Thoracic aorta (tissue), 2 donors: Measurements from ENCODE around the gene CPTP. TPM values are rescaled to one million over a fixed set of nuclear protein-coding genes. Genes with fewer than 3 reads are reported as not detected.
A peak's percentile ranks its signal among the peaks of the same experiment; 100 is the strongest.
"Not testable (repeated sequence)": the region's sequence is repeated elsewhere in the genome, so short reads cannot be mapped to it uniquely, and the experiment has no call there.

Experiments
- ATAC-seq: fragments of 150-250 bp; one replicate; pipeline ENCODE4 v1.8.0; 2017; ENCODE audit warnings: low read depth; ENCODE audit not compliant: insufficient number of reproducible peaks, low FRiP score
- DNase-seq: peaks from one replicate; pipeline ENCODE4 v3.0.0-alpha.2; 2020; ENCODE audit warnings: low spot score
- H3K27ac ChIP-seq, 2 donors: fragments of 200-600 bp; sonication (generic); 1 replicate in 1 of 2; 2 replicates in 1 of 2; pipeline ENCODE4 v1.5.1; 2016; ENCODE audit warnings: mild to moderate bottlenecking in 2 of 2, moderate library complexity in 2 of 2
- H3K27me3 ChIP-seq: fragments of 200-600 bp; sonication (generic); replicated peaks from 2 replicates; pipeline ENCODE4 v1.6.0; 2016; ENCODE audit warnings: mild to moderate bottlenecking; ENCODE audit not compliant: insufficient read depth
- H3K36me3 ChIP-seq: fragments of 200-600 bp; sonication (generic); one replicate; pipeline ENCODE4 v1.5.1; 2016
- H3K4me1 ChIP-seq, 2 donors: fragments of 200-600 bp; sonication (generic); 1 replicate in 1 of 2; 2 replicates in 1 of 2; pipeline versions ENCODE4 v1.5.1 to v1.6.0; 2016; ENCODE audit warnings: low read depth in 2 of 2, mild to moderate bottlenecking in 1 of 2; ENCODE audit not compliant: control insufficient read depth in 1 of 2
- H3K4me3 ChIP-seq: fragments of 200-600 bp; sonication (generic); 2 replicates; pipeline ENCODE4 v1.5.1; 2016; ENCODE audit warnings: mild to moderate bottlenecking
- H3K9me3 ChIP-seq: fragments of 200-600 bp; sonication (generic); 2 replicates; pipeline ENCODE4 v1.5.1; 2016
- total RNA-seq, 2 donors: library from RNA; depleted of rRNA; stranded (reverse); fragments of >200 nt; gene quantifications; one replicate each; pipeline versions ENCODE4 v1.1.0 to v1.2.3, GENCODE V29; 2016
- TF ChIP-seq, protein P1 (sequence below): fragments of 200-600 bp; sonication (generic); IDR thresholded peaks from one replicate; pipeline ENCODE4 v1.5.1; 2019; ENCODE audit warnings: antibody characterized with exemption

CPTP gene
- total RNA-seq, 2 donors from 2014 or later = 16.4 to 26.3 TPM

GRCh38 chr1:1314678-1315335 lies 9.8 kb upstream of the CPTP start:
- DNase-seq = no peak
- H3K27ac ChIP-seq = no peak overlapping the region
- no peak overlapping the region for H3K4me3 ChIP-seq
- H3K4me1 ChIP-seq = peaks cover 9 to 30% of the 10 kb centered on the region in 2 donors
- peaks cover 37% of the 10 kb centered on the region for H3K36me3 ChIP-seq
- TF ChIP-seq, protein P1, sequence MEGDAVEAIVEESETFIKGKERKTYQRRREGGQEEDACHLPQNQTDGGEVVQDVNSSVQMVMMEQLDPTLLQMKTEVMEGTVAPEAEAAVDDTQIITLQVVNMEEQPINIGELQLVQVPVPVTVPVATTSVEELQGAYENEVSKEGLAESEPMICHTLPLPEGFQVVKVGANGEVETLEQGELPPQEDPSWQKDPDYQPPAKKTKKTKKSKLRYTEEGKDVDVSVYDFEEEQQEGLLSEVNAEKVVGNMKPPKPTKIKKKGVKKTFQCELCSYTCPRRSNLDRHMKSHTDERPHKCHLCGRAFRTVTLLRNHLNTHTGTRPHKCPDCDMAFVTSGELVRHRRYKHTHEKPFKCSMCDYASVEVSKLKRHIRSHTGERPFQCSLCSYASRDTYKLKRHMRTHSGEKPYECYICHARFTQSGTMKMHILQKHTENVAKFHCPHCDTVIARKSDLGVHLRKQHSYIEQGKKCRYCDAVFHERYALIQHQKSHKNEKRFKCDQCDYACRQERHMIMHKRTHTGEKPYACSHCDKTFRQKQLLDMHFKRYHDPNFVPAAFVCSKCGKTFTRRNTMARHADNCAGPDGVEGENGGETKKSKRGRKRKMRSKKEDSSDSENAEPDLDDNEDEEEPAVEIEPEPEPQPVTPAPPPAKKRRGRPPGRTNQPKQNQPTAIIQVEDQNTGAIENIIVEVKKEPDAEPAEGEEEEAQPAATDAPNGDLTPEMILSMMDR = no peak
- H3K27me3 ChIP-seq = no peaks in the 10 kb centered on the region
- ATAC-seq = no peak
- no peaks in the 10 kb centered on the region for H3K9me3 ChIP-seq

- Histone ChIP-seq H3K9me3 (no peaks in the 10 kb centered on the region), H3K4me3 (no peak overlapping the region)
These were observed 9.1 kb upstream of the CPTP start for GRCh38 chr1:1315435-1315954.

DNA sequence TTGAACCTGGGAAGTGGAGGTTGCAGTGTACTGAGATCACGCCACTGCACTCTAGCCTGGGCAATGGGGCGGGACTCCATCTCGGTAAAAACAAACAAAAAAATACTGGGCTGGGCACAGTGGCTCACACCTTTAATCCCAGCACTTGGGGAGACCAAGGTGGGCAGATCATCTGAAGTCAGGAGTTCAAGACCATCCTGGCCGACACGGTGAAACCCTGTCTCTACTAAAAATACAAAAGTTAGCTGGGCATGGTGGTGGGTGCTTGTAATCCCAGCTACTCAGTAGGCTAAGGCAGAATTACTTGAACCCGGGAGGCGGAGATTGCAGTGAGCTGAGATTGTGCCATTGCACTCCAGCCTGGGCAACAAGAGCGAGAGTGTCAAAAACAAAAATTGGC lies 8.4 kb upstream of the CPTP start:
- not testable (repeated sequence) for DNase-seq, H3K9me3 ChIP-seq, H3K27ac ChIP-seq, H3K27me3 ChIP-seq, H3K4me3 ChIP-seq, ATAC-seq
- Histone ChIP-seq H3K4me1 (peaks cover 9 to 29% of the 10 kb centered on the region in 2 donors), H3K36me3 (peaks cover 36% of the 10 kb centered on the region)

More at GRCh38 chr1:1315435-1315954, 9.1 kb upstream of the CPTP start:
- Histone ChIP-seq H3K4me1 (peaks cover 9 to 29% of the 10 kb centered on the region in 2 donors), H3K36me3 (peaks cover 36% of the 10 kb centered on the region), H3K27ac (no peak overlapping the region), H3K27me3 (no peaks in the 10 kb centered on the region)
- TF ChIP-seq, protein P1 = no peak
- ATAC-seq (no peak), DNase-seq (no peak)

DNA sequence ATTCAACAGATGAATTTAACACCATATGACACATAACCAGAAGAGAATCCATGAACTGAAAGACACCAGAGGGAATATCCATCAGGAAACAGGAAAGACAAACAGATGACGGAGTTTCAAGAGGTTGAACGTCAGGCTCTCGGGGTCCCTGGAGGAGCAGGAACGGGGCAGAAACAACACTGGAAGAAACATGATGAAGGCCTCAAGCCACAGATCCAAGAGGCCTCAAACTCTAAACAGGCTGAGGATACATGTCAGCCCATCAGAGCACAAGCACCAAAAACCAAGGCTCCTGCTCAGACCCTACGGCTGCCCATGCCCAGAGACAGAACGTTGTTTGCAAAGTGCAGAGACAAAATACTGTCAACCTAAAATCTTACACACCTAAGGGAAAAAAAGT lies 7.2 kb upstream of the CPTP start:
- H3K4me1 ChIP-seq = peaks cover 17 to 35% of the 10 kb centered on the region in 2 donors
- no peaks in the 10 kb centered on the region for H3K27me3 ChIP-seq
- peak overlapping the region; percentile 69 to 79 for H3K27ac ChIP-seq
- TF ChIP-seq, protein P1 = no peak
- H3K4me3 ChIP-seq = no peak overlapping the region
- peaks cover 28% of the 10 kb centered on the region for H3K36me3 ChIP-seq
- DNase-seq = no peak
- no peak for ATAC-seq
- H3K9me3 ChIP-seq = no peaks in the 10 kb centered on the region

DNA sequence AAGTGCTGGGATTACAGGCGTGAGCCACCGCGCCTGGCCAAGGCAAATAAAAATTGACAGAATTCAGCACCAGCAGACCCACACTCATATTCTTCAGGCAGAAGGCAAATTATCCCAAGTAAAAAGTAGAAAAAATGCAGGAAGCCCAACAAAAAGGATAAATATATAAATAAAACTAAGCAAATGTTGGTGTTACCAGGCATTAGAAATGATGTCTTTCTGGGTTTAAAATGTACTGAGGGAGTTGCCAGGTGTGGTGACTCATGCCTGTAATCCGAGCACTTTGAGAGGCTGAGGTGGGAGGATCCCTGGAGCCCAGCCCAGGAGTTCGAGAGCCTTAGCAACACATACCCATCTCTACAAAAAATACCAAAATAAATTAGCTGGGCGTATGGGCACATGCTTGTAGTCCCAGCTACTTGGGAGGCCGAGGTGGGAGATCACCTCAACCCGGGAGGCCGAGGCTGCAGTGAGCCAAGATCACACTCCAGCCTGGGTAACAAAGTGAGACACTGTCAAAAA lies 6.4 kb upstream of the CPTP start:
- peak overlapping the region; percentile 72 to 79 for H3K27ac ChIP-seq
- no peaks in the 10 kb centered on the region for H3K9me3 ChIP-seq
- no peaks in the 10 kb centered on the region for H3K27me3 ChIP-seq
- DNase-seq (peak; percentile 73), ATAC-seq (peak; percentile 78)
- TF ChIP-seq, protein P1 = no peak
- H3K4me1 ChIP-seq = peaks cover 21 to 40% of the 10 kb centered on the region in 2 donors
- peaks cover 20% of the 10 kb centered on the region for H3K36me3 ChIP-seq
- no peak overlapping the region for H3K4me3 ChIP-seq
